Liver (tissue), 9 donors: ENCODE measurements around the gene ABCA1. TPM values are rescaled to one million over a fixed set of nuclear protein-coding genes. Genes with fewer than 3 reads are reported as not detected.

Experiments used
- DNase-seq: peaks from one replicate; pipeline ENCODE4 v3.0.0-alpha.2; 2017; ENCODE audit warnings: low spot score
- H3K27ac ChIP-seq, 2 donors: one replicate each; pipeline ENCODE4 v1.7.0; 2013; ENCODE audit warnings: inconsistent platforms in 2 of 2, low read length in 2 of 2, control low read depth in 1 of 2, low read depth in 1 of 2, mild to moderate bottlenecking in 1 of 2
- H3K27me3 ChIP-seq, 4 donors: one replicate each; pipeline versions ENCODE4 v1.6.1 to v1.7.0; 2013; ENCODE audit warnings: low read length in 3 of 4, inconsistent platforms in 1 of 4, mild to moderate bottlenecking in 1 of 4, moderate library complexity in 1 of 4; ENCODE audit not compliant: control insufficient read depth in 4 of 4, insufficient read depth in 4 of 4
- H3K36me3 ChIP-seq, 4 donors: one replicate each; pipeline versions ENCODE4 v1.6.1 to v1.7.0; 2013; ENCODE audit warnings: low read length in 3 of 4, mild to moderate bottlenecking in 3 of 4, low read depth in 1 of 4, moderate library complexity in 1 of 4; ENCODE audit not compliant: control insufficient read depth in 4 of 4, insufficient read depth in 3 of 4
- H3K4me1 ChIP-seq, 4 donors: one replicate each; pipeline versions ENCODE4 v1.6.1 to v1.7.0; 2013; ENCODE audit warnings: low read length in 3 of 4, mild to moderate bottlenecking in 3 of 4, moderate library complexity in 1 of 4; ENCODE audit not compliant: control insufficient read depth in 4 of 4, insufficient read depth in 4 of 4
- H3K4me3 ChIP-seq, 3 donors: one replicate each; pipeline versions ENCODE4 v1.6.1 to v1.7.0; 2013; ENCODE audit warnings: low read length in 3 of 3, control low read depth in 1 of 3, low read depth in 1 of 3, mild to moderate bottlenecking in 1 of 3
- H3K9ac ChIP-seq, 2 donors: one replicate each; pipeline ENCODE4 v1.7.0; 2013; ENCODE audit warnings: low read length in 2 of 2, mild to moderate bottlenecking in 2 of 2, moderate library complexity in 2 of 2, control low read depth in 1 of 2, low read depth in 1 of 2
- H3K9me3 ChIP-seq, 4 donors: one replicate each; pipeline versions ENCODE4 v1.6.1 to v1.7.0; 2013; ENCODE audit warnings: low read length in 3 of 4; ENCODE audit not compliant: control insufficient read depth in 4 of 4
- ATF3 ChIP-seq: IDR thresholded peaks from 2 replicates; pipeline ENCODE4 v1.6.1; 2016; ENCODE audit warnings: antibody characterized with exemption
- CTCF ChIP-seq: fragments of 150-350 bp; IDR thresholded peaks from 2 replicates; pipeline ENCODE4 v1.5.1; 2017; ENCODE audit warnings: improper control_type of control experiment, low read depth, low read length; ENCODE audit not compliant: missing input control
- EGR1 ChIP-seq, 2 donors: IDR thresholded peaks; 2 replicates each; pipeline ENCODE4 v1.6.1; 2016 to 2018; ENCODE audit warnings: antibody characterized with exemption in 2 of 2, low read depth in 2 of 2
- FOXA1 ChIP-seq: IDR thresholded peaks from 2 replicates; pipeline ENCODE4 v1.6.1; 2016; ENCODE audit warnings: antibody characterized with exemption
- FOXA2 ChIP-seq: IDR thresholded peaks from 2 replicates; pipeline ENCODE4 v1.6.1; 2016; ENCODE audit warnings: antibody characterized with exemption
- GABPA ChIP-seq, 2 donors: IDR thresholded peaks in 1 of 2; conservative IDR thresholded peaks in 1 of 2; 2 replicates each; pipeline ENCODE4 v1.6.1; 2016; ENCODE audit warnings: antibody characterized with exemption in 2 of 2, mild to moderate bottlenecking in 1 of 2, moderate library complexity in 1 of 2
- HNF4A ChIP-seq, 2 donors: conservative IDR thresholded peaks; 2 replicates each; pipeline ENCODE4 v1.6.1; 2016; ENCODE audit warnings: antibody characterized with exemption in 2 of 2, mild to moderate bottlenecking in 2 of 2
- HNF4G ChIP-seq: IDR thresholded peaks from 2 replicates; pipeline ENCODE4 v1.6.1; 2016; ENCODE audit warnings: antibody characterized with exemption
- JUND ChIP-seq, 2 donors: IDR thresholded peaks; 2 replicates each; pipeline ENCODE4 v1.6.1; 2016; ENCODE audit warnings: antibody characterized with exemption in 2 of 2
- MAX ChIP-seq: IDR thresholded peaks from 2 replicates; pipeline ENCODE4 v1.6.1; 2016; ENCODE audit warnings: antibody characterized with exemption
- NR2F2 ChIP-seq: IDR thresholded peaks from 2 replicates; pipeline ENCODE4 v1.6.1; 2016; ENCODE audit warnings: antibody characterized with exemption
- RAD21 ChIP-seq, 2 donors: IDR thresholded peaks; 2 replicates each; pipeline ENCODE4 v1.6.1; 2016; ENCODE audit warnings: antibody characterized with exemption in 2 of 2, mild to moderate bottlenecking in 2 of 2
- REST ChIP-seq: IDR thresholded peaks from 2 replicates; pipeline ENCODE4 v1.6.1; 2016; ENCODE audit warnings: antibody characterized with exemption, mild to moderate bottlenecking
- RXRA ChIP-seq, 2 donors: IDR thresholded peaks; 2 replicates each; pipeline ENCODE4 v1.6.1; 2017 to 2018; ENCODE audit warnings: antibody characterized with exemption in 2 of 2, mild to moderate bottlenecking in 1 of 2
- SP1 ChIP-seq: IDR thresholded peaks from 2 replicates; pipeline ENCODE4 v1.6.1; 2018; ENCODE audit warnings: antibody characterized with exemption, mild to moderate bottlenecking
- TAF1 ChIP-seq: conservative IDR thresholded peaks from 2 replicates; pipeline ENCODE4 v1.6.1; 2016; ENCODE audit warnings: antibody characterized with exemption, mild to moderate bottlenecking
- YY1 ChIP-seq: IDR thresholded peaks from 2 replicates; pipeline ENCODE4 v1.6.1; 2016; ENCODE audit warnings: antibody characterized with exemption, mild to moderate bottlenecking
- ZBTB33 ChIP-seq: IDR thresholded peaks from 2 replicates; pipeline ENCODE4 v1.6.1; 2016; ENCODE audit warnings: antibody characterized with exemption
- WGBS: extraction: QIAGEN DNeasy Blood & Tissue Kit; methylation state at CpG from one replicate; pipeline ENCODE4 v1.1.7; 2013; 5-methylcytosine and 5-hydroxymethylcytosine counted together
- polyA plus RNA-seq, 2 donors: library from polyadenylated mRNA; stranded (reverse) in 1 of 2; unstranded in 1 of 2; fragments of 200-250 nt in 1 of 2; fragments of >200 nt in 1 of 2; fragmentation: Nextera tagmentation in 1 of 2; extraction: Ambion mirVana in 1 of 2; gene quantifications; one replicate each; pipeline versions ENCODE4 v1.2.1 to v1.2.3, GENCODE V29; 2013 to 2015
- total RNA-seq, 2 donors: library from RNA; depleted of rRNA; stranded (reverse); fragments of >200 nt; gene quantifications; one replicate each; pipeline ENCODE4 v1.2.3, GENCODE V29; 2014
- donor health status: healthy.
- donor health status: healthy.
- donor health status: healthy.
- donor health status: healthy.
- donor health status: healthy.

The ABCA1 gene
- total and polyA plus RNA-seq, 4 donors, result 15.4 to 223 (median 62.9) TPM

GRCh38 chr9:104798209-104798995, 129.6 kb downstream of the ABCA1 start:
- Histone ChIP-seq H3K9me3 (no peaks in the 10 kb centered on the region), H3K9ac (no peak overlapping the region), H3K27me3 (no peaks in the 10 kb centered on the region), H3K4me3 (no peak overlapping the region), H3K36me3 (peaks cover 22 to 96% (median 91%) of the 10 kb centered on the region in 4 donors), H3K27ac (no peak overlapping the region), H3K4me1 (no peaks in the 10 kb centered on the region)
- TF ChIP-seq SP1 (no peak), FOXA1 (no peak), MAX (no peak), NR2F2 (no peak), JUND (IDR thresholded peaks at IDR 0.05) (no peak), RXRA (IDR thresholded peaks at IDR 0.05) (no peak), FOXA2 (no peak)
- 90% methylated on average over 5 of the region's 5 CpGs for WGBS
- DNase-seq, result no peak

GRCh38 chr9:104795857-104796256, 132.1 kb downstream of the ABCA1 start:
- Histone ChIP-seq H3K4me3 (no peak overlapping the region), H3K36me3 (peaks cover 21 to 99% (median 91%) of the 10 kb centered on the region in 4 donors), H3K27ac (peak overlapping the region in 1 of 2 donors; percentile 50), H3K4me1 (no peaks in the 10 kb centered on the region), H3K9me3 (no peaks in the 10 kb centered on the region), H3K27me3 (no peaks in the 10 kb centered on the region), H3K9ac (no peak overlapping the region)
- WGBS, result 97% methylated on average over 3 of the region's 3 CpGs
- TF ChIP-seq HNF4G, result no peak
- TF ChIP-seq JUND (IDR thresholded peaks at IDR 0.05), result no peak
- no peak for TF ChIP-seq ATF3
- TF ChIP-seq RXRA (IDR thresholded peaks at IDR 0.05), result no peak
- TF ChIP-seq HNF4A (conservative IDR thresholded peaks at IDR 0.05), result no peak
- no peak for TF ChIP-seq YY1
- no peak for TF ChIP-seq NR2F2
- no peak for DNase-seq

- Histone ChIP-seq H3K9me3 (no peaks in the 10 kb centered on the region), H3K9ac (no peak overlapping the region), H3K27ac (peak overlapping the region; percentile 15 to 50), H3K4me1 (no peaks in the 10 kb centered on the region), H3K36me3 (peaks cover 21 to 98% (median 91%) of the 10 kb centered on the region in 4 donors), H3K4me3 (no peak overlapping the region), H3K27me3 (no peaks in the 10 kb centered on the region)
- 27% methylated on average over 1 of the region's 1 CpG for WGBS
- no peak for TF ChIP-seq SP1
- no peak for TF ChIP-seq GABPA (IDR thresholded peaks at IDR 0.05 in 1 of 2, conservative IDR thresholded peaks at IDR 0.05 in 1 of 2)
- no peak for TF ChIP-seq NR2F2
- no peak for TF ChIP-seq HNF4A (conservative IDR thresholded peaks at IDR 0.05)
- no peak for TF ChIP-seq EGR1 (IDR thresholded peaks at IDR 0.05; ENCODE audit: low read depth in 2 of 2)
- no peak for TF ChIP-seq ZBTB33
- no peak for TF ChIP-seq TAF1
- TF ChIP-seq REST, result no peak
- no peak for TF ChIP-seq MAX
- TF ChIP-seq HNF4G, result no peak
- TF ChIP-seq RAD21 (IDR thresholded peaks at IDR 0.05), result no peak
- no peak for TF ChIP-seq RXRA (IDR thresholded peaks at IDR 0.05)
- TF ChIP-seq CTCF, result no peak
- no peak for TF ChIP-seq YY1
- TF ChIP-seq FOXA1, result no peak
- no peak for TF ChIP-seq FOXA2
- no peak for DNase-seq
Observed at GRCh38 chr9:104795082-104795481, 132.9 kb downstream of the ABCA1 start.
